Measurements from ENCODE around the gene SNED1. TPM values are rescaled to one million over a fixed set of nuclear protein-coding genes. Genes with fewer than 3 reads are reported as not detected.

The SNED1 gene
- total RNA-seq, 1 experiment from 2014 or later, result not detected

GRCh38 chr2:241087420-241088268 lies 89.2 kb downstream of the SNED1 start:
- H3K4me1 Mint-ChIP-seq (ENCODE audit: low read depth, unreplicated experiment), result no peaks in the 10 kb centered on the region
- H3K36me3 ChIP-seq (ENCODE audit: control insufficient read depth, insufficient read depth, low read length), result no peaks in the 10 kb centered on the region; the same call in none of the 2 replicates
- ChIA-PET POLR2A (no interaction called here), CTCF (no interaction called here)
- intact Hi-C loops (cut with micrococcal nuclease; ENCODE audit: unreplicated experiment), result no loop called here
- DNase-seq, result no peak
- no peak overlapping the region for H3K4me3 Mint-ChIP-seq (ENCODE audit: unreplicated experiment)
- no peaks in the 10 kb centered on the region for H3K9me3 Mint-ChIP-seq (ENCODE audit: unreplicated experiment)
- no peaks in the 10 kb centered on the region for H3K4me1 ChIP-seq
- H3K27me3 ChIP-seq (replicated peaks; ENCODE audit: control insufficient read depth, insufficient read depth, low read length), result no peaks in the 10 kb centered on the region
- H3K4me3 ChIP-seq (ENCODE audit: low read depth, low read length), result no peak overlapping the region
- peaks cover 19% of the 10 kb centered on the region for H3K36me3 Mint-ChIP-seq (ENCODE audit: insufficient read depth, unreplicated experiment)
- H3K27me3 Mint-ChIP-seq (ENCODE audit: insufficient read depth, unreplicated experiment), result no peaks in the 10 kb centered on the region
- TF ChIP-seq, protein P1, sequence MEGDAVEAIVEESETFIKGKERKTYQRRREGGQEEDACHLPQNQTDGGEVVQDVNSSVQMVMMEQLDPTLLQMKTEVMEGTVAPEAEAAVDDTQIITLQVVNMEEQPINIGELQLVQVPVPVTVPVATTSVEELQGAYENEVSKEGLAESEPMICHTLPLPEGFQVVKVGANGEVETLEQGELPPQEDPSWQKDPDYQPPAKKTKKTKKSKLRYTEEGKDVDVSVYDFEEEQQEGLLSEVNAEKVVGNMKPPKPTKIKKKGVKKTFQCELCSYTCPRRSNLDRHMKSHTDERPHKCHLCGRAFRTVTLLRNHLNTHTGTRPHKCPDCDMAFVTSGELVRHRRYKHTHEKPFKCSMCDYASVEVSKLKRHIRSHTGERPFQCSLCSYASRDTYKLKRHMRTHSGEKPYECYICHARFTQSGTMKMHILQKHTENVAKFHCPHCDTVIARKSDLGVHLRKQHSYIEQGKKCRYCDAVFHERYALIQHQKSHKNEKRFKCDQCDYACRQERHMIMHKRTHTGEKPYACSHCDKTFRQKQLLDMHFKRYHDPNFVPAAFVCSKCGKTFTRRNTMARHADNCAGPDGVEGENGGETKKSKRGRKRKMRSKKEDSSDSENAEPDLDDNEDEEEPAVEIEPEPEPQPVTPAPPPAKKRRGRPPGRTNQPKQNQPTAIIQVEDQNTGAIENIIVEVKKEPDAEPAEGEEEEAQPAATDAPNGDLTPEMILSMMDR (IDR thresholded peaks at IDR 0.05; ENCODE audit: insufficient read depth in 1 of 2, low read depth in 1 of 2, low read length in 1 of 2, severe bottlenecking in 1 of 2, unreplicated experiment in 1 of 2), result no peak
- H3K9me3 ChIP-seq, result no peaks in the 10 kb centered on the region
- H3K27ac Mint-ChIP-seq (ENCODE audit: unreplicated experiment), result no peak overlapping the region
- BruUV-seq (replicated peaks), result no TSS peak

- TF ChIP-seq, protein P1 (IDR thresholded peaks at IDR 0.05; ENCODE audit: insufficient read depth in 1 of 2, low read depth in 1 of 2, low read length in 1 of 2, severe bottlenecking in 1 of 2, unreplicated experiment in 1 of 2), result no peak
- H3K9me3 Mint-ChIP-seq (ENCODE audit: unreplicated experiment), result no peaks in the 10 kb centered on the region
- ChIA-PET CTCF (no interaction called here), POLR2A (no interaction called here)
- H3K36me3 Mint-ChIP-seq (ENCODE audit: insufficient read depth, unreplicated experiment), result peaks cover 19% of the 10 kb centered on the region
- no peaks in the 10 kb centered on the region for H3K9me3 ChIP-seq
- H3K36me3 ChIP-seq (ENCODE audit: control insufficient read depth, insufficient read depth, low read length), result no peaks in the 10 kb centered on the region; the same call in none of the 2 replicates
- no peak overlapping the region for H3K4me3 ChIP-seq (ENCODE audit: low read depth, low read length)
- intact Hi-C loops (cut with micrococcal nuclease; ENCODE audit: unreplicated experiment), result no loop called here
- no peak for DNase-seq
- no peaks in the 10 kb centered on the region for H3K4me1 Mint-ChIP-seq (ENCODE audit: low read depth, unreplicated experiment)
- no peak overlapping the region for H3K27ac Mint-ChIP-seq (ENCODE audit: unreplicated experiment)
- no peaks in the 10 kb centered on the region for H3K27me3 ChIP-seq (replicated peaks; ENCODE audit: control insufficient read depth, insufficient read depth, low read length)
- no peak overlapping the region for H3K4me3 Mint-ChIP-seq (ENCODE audit: unreplicated experiment)
- H3K4me1 ChIP-seq, result no peaks in the 10 kb centered on the region
- no TSS peak for BruUV-seq (replicated peaks)
- H3K27me3 Mint-ChIP-seq (ENCODE audit: insufficient read depth, unreplicated experiment), result no peaks in the 10 kb centered on the region
Observed at GRCh38 chr2:241088376-241088775, 90.0 kb downstream of the SNED1 start.

- peaks cover 19% of the 10 kb centered on the region for H3K36me3 Mint-ChIP-seq (ENCODE audit: insufficient read depth, unreplicated experiment)
- no peak for DNase-seq
- POLR2A ChIA-PET, result no interaction called here
- BruUV-seq (replicated peaks), result no TSS peak
- CTCF ChIA-PET, result no interaction called here
- H3K27ac Mint-ChIP-seq (ENCODE audit: unreplicated experiment), result no peak overlapping the region
- intact Hi-C loops (cut with micrococcal nuclease; ENCODE audit: unreplicated experiment), result no loop called here
- H3K27me3 Mint-ChIP-seq (ENCODE audit: insufficient read depth, unreplicated experiment), result no peaks in the 10 kb centered on the region
- H3K9me3 ChIP-seq, result no peaks in the 10 kb centered on the region
- TF ChIP-seq, protein P1 (IDR thresholded peaks at IDR 0.05; ENCODE audit: insufficient read depth in 1 of 2, low read depth in 1 of 2, low read length in 1 of 2, severe bottlenecking in 1 of 2, unreplicated experiment in 1 of 2), result no peak
- H3K4me1 ChIP-seq, result 0 out of 2 replicates have a peak, but pooled peaks cover 4% of the 10 kb centered on the region
- no peaks in the 10 kb centered on the region for H3K4me1 Mint-ChIP-seq (ENCODE audit: low read depth, unreplicated experiment)
- no peak overlapping the region for H3K4me3 Mint-ChIP-seq (ENCODE audit: unreplicated experiment)
- no peaks in the 10 kb centered on the region; the same call in none of the 2 replicates for H3K36me3 ChIP-seq (ENCODE audit: control insufficient read depth, insufficient read depth, low read length)
- H3K9me3 Mint-ChIP-seq (ENCODE audit: unreplicated experiment), result no peaks in the 10 kb centered on the region
- H3K27me3 ChIP-seq (replicated peaks; ENCODE audit: control insufficient read depth, insufficient read depth, low read length), result no peaks in the 10 kb centered on the region
- no peak overlapping the region for H3K4me3 ChIP-seq (ENCODE audit: low read depth, low read length)
Observed at GRCh38 chr2:241088791-241089732, 90.6 kb downstream of the SNED1 start.
